ENCODE measurements around the gene PEPD.

The PEPD gene

DNA sequence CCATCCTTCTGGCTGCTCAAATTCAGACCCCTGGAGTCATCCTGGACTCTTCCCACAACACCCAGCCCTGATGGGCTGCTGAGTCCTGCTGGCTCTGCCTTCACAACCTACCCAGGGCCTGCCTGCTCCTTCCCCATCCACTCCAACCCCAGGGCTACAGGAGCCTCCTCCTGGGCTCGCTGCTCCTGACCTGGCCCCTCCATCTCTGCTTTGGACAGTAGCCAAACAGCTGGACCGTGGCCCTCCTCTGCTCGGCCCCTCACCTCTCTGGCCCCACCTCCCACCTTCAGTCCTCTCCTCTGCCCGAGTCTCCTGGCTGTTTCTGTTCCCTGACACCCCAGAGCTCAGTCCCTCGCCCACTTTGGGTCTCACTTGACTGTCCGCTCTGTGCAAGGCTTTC is 81.3 kb downstream of the PEPD start:
- TF ChIP-seq, protein P1, sequence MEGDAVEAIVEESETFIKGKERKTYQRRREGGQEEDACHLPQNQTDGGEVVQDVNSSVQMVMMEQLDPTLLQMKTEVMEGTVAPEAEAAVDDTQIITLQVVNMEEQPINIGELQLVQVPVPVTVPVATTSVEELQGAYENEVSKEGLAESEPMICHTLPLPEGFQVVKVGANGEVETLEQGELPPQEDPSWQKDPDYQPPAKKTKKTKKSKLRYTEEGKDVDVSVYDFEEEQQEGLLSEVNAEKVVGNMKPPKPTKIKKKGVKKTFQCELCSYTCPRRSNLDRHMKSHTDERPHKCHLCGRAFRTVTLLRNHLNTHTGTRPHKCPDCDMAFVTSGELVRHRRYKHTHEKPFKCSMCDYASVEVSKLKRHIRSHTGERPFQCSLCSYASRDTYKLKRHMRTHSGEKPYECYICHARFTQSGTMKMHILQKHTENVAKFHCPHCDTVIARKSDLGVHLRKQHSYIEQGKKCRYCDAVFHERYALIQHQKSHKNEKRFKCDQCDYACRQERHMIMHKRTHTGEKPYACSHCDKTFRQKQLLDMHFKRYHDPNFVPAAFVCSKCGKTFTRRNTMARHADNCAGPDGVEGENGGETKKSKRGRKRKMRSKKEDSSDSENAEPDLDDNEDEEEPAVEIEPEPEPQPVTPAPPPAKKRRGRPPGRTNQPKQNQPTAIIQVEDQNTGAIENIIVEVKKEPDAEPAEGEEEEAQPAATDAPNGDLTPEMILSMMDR (IDR thresholded peaks at IDR 0.05; ENCODE audit: extremely low read depth, insufficient read depth, missing control alignments), result no peak
- DNase-seq (ENCODE audit: low spot score), result no peak
- in situ Hi-C loops (cut with MboI; ENCODE audit: low pct_unique_long_range_greater_than_20kb, low sequenced_read_pairs, unreplicated experiment), result no loop called here

DNA sequence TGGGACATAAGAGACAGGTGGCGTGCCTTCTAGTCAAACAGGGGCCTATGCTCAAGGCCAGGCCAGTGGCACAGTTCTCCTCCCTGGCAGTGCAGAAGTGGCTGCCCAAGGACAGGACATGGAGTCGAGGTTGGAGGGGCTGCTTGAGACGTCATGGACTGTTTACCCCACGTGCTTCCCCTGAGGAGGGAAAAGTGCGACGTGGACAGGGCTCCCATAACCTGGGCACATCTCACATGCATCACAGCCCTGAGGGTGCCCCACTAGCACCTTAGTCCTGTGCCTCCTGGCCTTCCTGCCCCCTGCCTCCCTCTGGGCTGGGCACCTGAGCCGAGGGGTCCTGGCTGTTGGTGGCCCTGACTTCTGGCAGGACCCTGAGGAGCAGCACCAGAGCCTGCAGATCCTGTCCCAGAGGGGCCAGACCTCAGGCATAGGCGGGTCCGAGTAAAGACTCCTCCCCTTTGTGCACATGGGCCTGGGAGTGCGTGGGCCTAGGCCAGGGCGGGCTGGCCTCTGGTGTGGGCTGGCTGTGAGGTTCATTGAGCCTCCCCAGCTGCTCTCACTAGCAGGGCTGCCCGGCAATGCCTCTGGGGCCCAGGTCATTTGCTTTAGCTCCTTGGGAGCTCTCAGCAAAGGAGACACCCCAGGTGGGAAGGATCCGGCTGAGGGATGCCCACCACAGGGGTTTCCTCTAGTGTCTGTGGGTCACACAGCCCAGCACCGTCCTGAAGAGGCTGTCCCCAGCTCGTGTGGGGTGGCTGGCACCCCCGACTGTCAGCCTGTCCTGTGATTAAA is 82.4 kb downstream of the PEPD start:
- in situ Hi-C loops (cut with MboI; ENCODE audit: low pct_unique_long_range_greater_than_20kb, low sequenced_read_pairs, unreplicated experiment), result no loop called here
- TF ChIP-seq, protein P1 (IDR thresholded peaks at IDR 0.05; ENCODE audit: extremely low read depth, insufficient read depth, missing control alignments), result no peak
- no peak for DNase-seq (ENCODE audit: low spot score)

DNA sequence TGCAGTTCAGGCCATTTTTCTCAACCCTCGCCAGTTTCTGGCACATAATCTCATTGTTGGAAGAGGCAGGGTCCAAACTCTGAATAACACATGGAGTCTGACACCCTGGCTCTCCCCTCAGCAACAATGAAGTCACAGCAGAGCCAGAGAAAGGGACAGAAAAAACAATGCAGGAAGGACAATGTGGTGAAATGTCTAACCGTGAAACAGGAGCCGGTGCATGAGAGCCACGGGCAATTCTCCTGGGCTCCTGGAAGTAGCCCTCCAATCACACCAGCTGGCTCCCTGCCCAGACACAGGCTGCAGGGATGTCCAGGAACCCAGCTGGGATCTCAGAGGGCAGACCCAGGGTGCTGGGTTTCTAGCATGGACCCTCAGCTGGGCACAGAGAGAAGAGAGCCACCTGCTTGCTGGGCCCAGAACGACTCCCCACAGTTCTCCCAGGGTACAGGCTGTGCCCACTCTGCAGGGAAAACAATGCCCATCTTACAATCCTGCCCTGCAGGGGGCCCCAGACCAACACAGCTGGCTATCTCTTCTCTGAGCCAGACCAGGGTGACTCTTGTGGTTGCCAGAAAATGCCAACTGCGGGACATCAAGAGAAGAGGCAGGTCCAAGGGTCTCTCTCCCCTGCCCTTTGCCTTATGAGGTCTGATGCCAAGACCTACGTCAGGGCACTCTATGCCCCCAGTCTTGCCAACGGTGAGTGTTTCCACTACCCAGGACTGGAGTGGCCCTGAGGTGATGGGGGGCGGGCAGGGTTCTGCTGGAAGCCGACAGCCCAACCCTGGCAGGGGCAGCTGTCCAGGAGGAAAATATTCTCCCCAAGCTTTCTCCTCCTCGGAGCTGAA is 83.5 kb downstream of the PEPD start:
- no peak for DNase-seq (ENCODE audit: low spot score)
- in situ Hi-C loops (cut with MboI; ENCODE audit: low pct_unique_long_range_greater_than_20kb, low sequenced_read_pairs, unreplicated experiment), result no loop called here

DNA sequence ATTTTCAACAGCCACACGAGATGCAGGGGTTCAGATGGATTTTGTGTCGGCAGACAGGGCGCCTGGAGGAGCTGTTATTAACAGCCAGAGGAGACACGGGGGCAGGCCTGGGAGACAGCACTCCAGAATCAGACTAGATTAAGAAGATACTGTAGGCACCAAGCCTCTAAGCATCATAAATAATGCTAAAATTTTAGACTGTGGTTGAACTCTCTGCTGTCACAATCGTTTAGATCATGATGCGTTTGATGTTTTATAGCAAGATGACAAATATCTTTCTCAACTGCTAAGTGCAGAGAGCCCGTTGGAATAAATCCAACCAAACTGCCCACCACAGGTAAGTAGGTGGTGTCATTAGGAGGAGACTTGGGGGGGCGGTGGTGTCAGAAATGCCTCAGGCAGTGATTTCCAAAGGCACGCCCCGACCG is 84.2 kb downstream of the PEPD start:
- in situ Hi-C loops (cut with MboI; ENCODE audit: low pct_unique_long_range_greater_than_20kb, low sequenced_read_pairs, unreplicated experiment), result no loop called here

More for the DNA sequence above, 83.5 kb downstream of the PEPD start:
- TF ChIP-seq, protein P1 (IDR thresholded peaks at IDR 0.05; ENCODE audit: extremely low read depth, insufficient read depth, missing control alignments), result no peak

DNA sequence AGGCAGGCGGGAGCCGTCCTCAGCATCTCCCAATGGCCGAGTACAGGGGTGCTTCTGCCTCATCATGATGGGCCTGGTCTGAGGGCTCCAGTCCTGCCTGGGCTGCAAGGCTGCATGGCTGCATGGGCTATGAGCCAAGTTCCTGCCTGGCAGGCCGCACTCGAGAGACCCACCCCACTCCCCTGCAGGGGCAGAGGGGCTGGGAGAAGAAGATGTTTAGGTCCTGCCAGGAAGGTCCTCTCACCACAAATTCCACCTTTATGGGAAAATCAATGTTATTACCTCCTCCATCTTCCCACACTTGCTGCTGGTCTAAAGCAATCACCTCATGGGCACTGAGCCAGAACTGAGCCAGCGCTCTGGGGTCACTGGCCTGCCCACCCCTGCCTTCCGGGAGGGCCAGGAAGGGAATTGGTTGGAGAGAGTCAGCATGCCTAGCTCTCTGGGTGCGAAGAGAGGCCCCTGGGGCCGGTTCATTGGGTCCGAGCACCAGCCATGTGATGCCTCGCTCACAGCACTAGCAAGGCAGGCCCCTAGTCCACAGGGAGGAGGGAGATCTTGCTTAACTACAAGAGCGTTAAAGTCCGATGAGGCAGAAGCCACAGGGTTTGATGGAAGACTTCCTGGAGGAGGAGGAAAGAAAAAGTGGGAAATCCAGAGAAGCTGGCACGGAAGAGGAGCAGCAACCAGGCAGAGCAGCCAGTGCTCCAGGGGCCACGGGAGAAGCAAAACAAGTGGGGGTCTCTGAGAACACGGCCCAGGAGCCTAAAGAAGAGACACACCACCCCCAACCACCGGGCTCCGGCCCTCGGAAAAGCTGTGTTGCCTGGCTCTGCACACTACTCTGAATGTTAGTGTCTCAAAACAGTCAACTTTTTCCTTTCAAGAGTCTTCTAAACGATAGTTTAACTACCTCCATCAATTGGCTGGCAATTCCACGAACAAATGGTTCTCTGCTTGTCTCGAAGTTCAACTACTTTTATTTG is 84.9 kb downstream of the PEPD start:
- in situ Hi-C loops (cut with MboI; ENCODE audit: low pct_unique_long_range_greater_than_20kb, low sequenced_read_pairs, unreplicated experiment), result no loop called here
- no peak for DNase-seq (ENCODE audit: low spot score)
- TF ChIP-seq, protein P1 (IDR thresholded peaks at IDR 0.05; ENCODE audit: extremely low read depth, insufficient read depth, missing control alignments), result no peak

More for the DNA sequence above, 84.2 kb downstream of the PEPD start:
- TF ChIP-seq, protein P1 (IDR thresholded peaks at IDR 0.05; ENCODE audit: extremely low read depth, insufficient read depth, missing control alignments), result no peak
- no peak for DNase-seq (ENCODE audit: low spot score)

Measured in GM13977 (cell line).